CD4-positive, alpha-beta T cell treated with Interferon gamma for 1 hour (primary cell): Measurements from ENCODE around the gene SLC38A9.

Experiments
- DNase-seq: peaks from one replicate; pipeline ENCODE4 v3.0.0-alpha.2; 2020

Gene SLC38A9

GRCh38 chr5:55577353-55578060, 134.6 kb downstream of the SLC38A9 start:
- DNase-seq = no peak

GRCh38 chr5:55576661-55577060, 135.5 kb downstream of the SLC38A9 start:
- DNase-seq = no peak
